Limb (tissue), 2 donors: ENCODE results near the gene DCAF7.

Experiments
- DNase-seq, 2 donors: peaks; one replicate each; pipeline ENCODE4 v3.0.0-alpha.2; 2016; ENCODE audit errors: extremely low spot score in 2 of 2

DCAF7 gene

GRCh38 chr17:63624531-63624880, 74.2 kb downstream of the DCAF7 start:
- DNase-seq, result no peak

- no peak for DNase-seq
These were observed 76.4 kb downstream of the DCAF7 start for GRCh38 chr17:63626551-63627180.

- DNase-seq, result no peak
These were observed 79.3 kb downstream of the DCAF7 start for GRCh38 chr17:63629627-63630026.

GRCh38 chr17:63631062-63631461, 80.8 kb downstream of the DCAF7 start:
- DNase-seq, result no peak

- no peak for DNase-seq
These were observed 81.3 kb downstream of the DCAF7 start for GRCh38 chr17:63631626-63632025.

- DNase-seq, result no peak
These were observed 83.5 kb downstream of the DCAF7 start for GRCh38 chr17:63633742-63634141.

- DNase-seq, result no peak
These were observed 83.9 kb downstream of the DCAF7 start for GRCh38 chr17:63634163-63634562.

GRCh38 chr17:63634816-63635215, 84.5 kb downstream of the DCAF7 start:
- no peak for DNase-seq

- DNase-seq, result no peak
These were observed 85.0 kb downstream of the DCAF7 start for GRCh38 chr17:63635290-63635689.

GRCh38 chr17:63635787-63636186, 85.5 kb downstream of the DCAF7 start:
- no peak for DNase-seq

- DNase-seq, result no peak
These were observed 88.8 kb downstream of the DCAF7 start for GRCh38 chr17:63639125-63639524.

- no peak for DNase-seq
These were observed 89.8 kb downstream of the DCAF7 start for GRCh38 chr17:63640038-63640437.

GRCh38 chr17:63641692-63642448, 91.6 kb downstream of the DCAF7 start:
- DNase-seq, result no peak
